Upper lobe of right lung (tissue), 1 donor: ENCODE results near the gene PLBD1. TPM values are rescaled to one million over a fixed set of nuclear protein-coding genes. Genes with fewer than 3 reads are reported as not detected.

ENCODE experiments used
- ATAC-seq: fragments of 200-7000 bp; cut with Tn5 transposase; one replicate; pipeline ENCODE4 v1.9.1; 2020; ENCODE audit warnings: mild to moderate bottlenecking, moderate library complexity
- DNase-seq: peaks from one replicate; pipeline ENCODE4 v3.0.0-alpha.2; 2020
- H3K27ac ChIP-seq: fragments of 200-600 bp; one replicate; pipeline ENCODE4 v1.8.0; 2022
- H3K27me3 ChIP-seq: fragments of 200-600 bp; one replicate; pipeline ENCODE4 v1.8.0; 2022; ENCODE audit warnings: mild to moderate bottlenecking
- H3K36me3 ChIP-seq: fragments of 200-600 bp; one replicate; pipeline ENCODE4 v1.8.0; 2022
- H3K4me1 ChIP-seq: fragments of 200-600 bp; one replicate; pipeline ENCODE4 v1.8.0; 2022
- H3K4me3 ChIP-seq: fragments of 200-600 bp; one replicate; pipeline ENCODE4 v1.8.0; 2022; ENCODE audit warnings: mild to moderate bottlenecking
- H3K9me3 ChIP-seq: fragments of 200-600 bp; one replicate; pipeline ENCODE4 v1.8.0; 2022
- CTCF ChIP-seq: fragments of 200-600 bp; IDR thresholded peaks from one replicate; pipeline ENCODE4 v1.8.0; 2022; ENCODE audit warnings: antibody characterized with exemption
- intact Hi-C: fragments of 100-400 bp; cut with DNase I; formaldehyde crosslinking; loops from one replicate; pipeline ENCODE4 v1.11.0; 2022
- total RNA-seq: library from RNA; stranded (reverse); fragmentation: NEBNext Ultra II Directional; extraction: Animal tissue kit (Norgen Biotek cat#: 25700); gene quantifications from one replicate; pipeline ENCODE4 v1.2.1, GENCODE V29; 2021
- donor health status: DM: no; HTN: yes; CAD: no; lungs with severe emphysema.

PLBD1 gene
- total RNA-seq, 1 donor from 2014 or later = 49.3 TPM

DNA sequence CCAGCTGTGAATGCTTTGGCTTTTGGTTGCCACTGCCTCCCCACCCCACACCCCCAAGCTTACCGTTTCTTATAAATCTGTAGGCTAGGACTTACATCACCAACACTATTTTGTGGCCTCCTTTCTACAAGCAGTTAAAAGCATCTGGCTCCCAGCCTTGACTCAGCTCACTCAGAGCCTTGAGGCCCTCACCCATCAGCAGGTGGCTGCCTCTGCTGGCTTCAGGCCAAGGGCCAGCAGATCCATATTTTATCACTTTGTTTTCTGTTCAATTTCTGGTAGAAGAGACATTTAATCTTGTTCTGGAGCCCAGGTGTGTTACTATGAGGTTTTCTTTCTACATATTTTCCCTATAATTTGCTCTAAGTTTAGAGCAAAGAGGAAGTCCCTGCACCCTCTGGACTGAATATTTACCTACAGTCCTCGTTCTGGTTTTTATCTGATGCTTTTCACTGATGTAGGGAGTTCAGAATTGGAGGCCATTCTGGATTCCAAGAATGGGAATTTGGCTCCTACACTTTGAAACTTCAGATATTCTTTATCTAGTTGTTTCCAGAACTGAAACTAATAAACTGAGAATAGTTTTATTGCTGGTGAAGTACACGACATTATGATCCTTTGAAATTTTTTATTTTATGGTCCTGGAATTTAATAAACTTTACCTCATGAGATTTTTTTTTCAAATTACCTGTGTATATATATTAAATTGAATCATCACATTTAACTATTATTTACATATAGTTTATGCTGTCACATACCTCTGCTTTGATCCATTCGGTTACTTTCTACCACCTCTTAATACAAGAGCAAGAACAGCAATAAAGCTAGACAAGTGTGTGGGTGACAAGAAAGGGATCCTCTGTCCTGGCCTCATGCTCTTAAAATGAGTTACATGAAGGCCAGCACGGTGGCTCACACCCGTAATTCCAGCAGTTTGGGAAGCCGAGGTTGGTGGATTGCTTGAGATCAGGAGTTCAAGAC, 22.2 kb downstream of the PLBD1 start:
- H3K27ac ChIP-seq = no peak overlapping the region
- H3K27me3 ChIP-seq = no peaks in the 10 kb centered on the region
- intact Hi-C loops = no loop called here
- no peak overlapping the region for H3K4me3 ChIP-seq
- TF ChIP-seq CTCF = no peak
- H3K9me3 ChIP-seq = no peaks in the 10 kb centered on the region
- no peaks in the 10 kb centered on the region for H3K4me1 ChIP-seq
- ATAC-seq = no peak
- H3K36me3 ChIP-seq = no peaks in the 10 kb centered on the region
- DNase-seq = no peak

GRCh38 chr12:14540801-14541462, 26.8 kb downstream of the PLBD1 start:
- no peak for TF ChIP-seq CTCF
- intact Hi-C loops = no loop called here
- Histone ChIP-seq H3K9me3 (no peaks in the 10 kb centered on the region), H3K27ac (no peak overlapping the region), H3K4me3 (no peak overlapping the region), H3K36me3 (no peaks in the 10 kb centered on the region), H3K27me3 (no peaks in the 10 kb centered on the region), H3K4me1 (no peaks in the 10 kb centered on the region)
- ATAC-seq (no peak), DNase-seq (no peak)

- no peaks in the 10 kb centered on the region for H3K27me3 ChIP-seq
- H3K9me3 ChIP-seq = no peaks in the 10 kb centered on the region
- no peaks in the 10 kb centered on the region for H3K4me1 ChIP-seq
- H3K4me3 ChIP-seq = no peak overlapping the region
- ATAC-seq (no peak), DNase-seq (no peak)
- no peak overlapping the region for H3K27ac ChIP-seq
- intact Hi-C loops = no loop called here
- TF ChIP-seq CTCF = no peak
- no peaks in the 10 kb centered on the region for H3K36me3 ChIP-seq
Measured at GRCh38 chr12:14537088-14537487, 30.6 kb downstream of the PLBD1 start.

DNA sequence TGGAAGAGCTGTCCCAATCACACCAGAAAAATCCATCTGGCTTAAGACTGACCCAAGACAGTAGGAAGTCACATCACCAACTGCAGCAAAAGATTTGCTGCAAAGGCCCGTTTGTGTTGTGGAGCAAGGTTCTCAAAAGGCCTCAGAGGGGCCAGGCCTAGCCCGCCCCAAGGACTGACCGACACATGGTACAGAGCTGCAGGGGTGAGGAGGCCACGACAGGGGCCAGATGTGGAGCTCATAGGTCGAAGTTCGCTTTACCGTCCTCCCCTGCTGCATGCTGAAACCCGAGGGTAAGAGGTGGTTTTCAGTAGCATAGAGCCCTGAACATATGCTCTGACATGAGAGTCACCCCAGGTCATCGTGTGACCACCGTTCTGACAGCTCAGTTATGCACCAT, 35.5 kb downstream of the PLBD1 start:
- intact Hi-C loops = no loop called here
- Histone ChIP-seq H3K27ac (no peak overlapping the region), H3K4me1 (no peaks in the 10 kb centered on the region), H3K9me3 (no peaks in the 10 kb centered on the region), H3K4me3 (no peak overlapping the region), H3K27me3 (no peaks in the 10 kb centered on the region), H3K36me3 (no peaks in the 10 kb centered on the region)
- no peak for TF ChIP-seq CTCF
- no peak for ATAC-seq
- DNase-seq = no peak

GRCh38 chr12:14525964-14526363, 41.7 kb downstream of the PLBD1 start:
- no peaks in the 10 kb centered on the region for H3K4me1 ChIP-seq

More at GRCh38 chr12:14525964-14526363, 41.7 kb downstream of the PLBD1 start:
- ATAC-seq = no peak
- Histone ChIP-seq H3K9me3 (peaks cover 6% of the 10 kb centered on the region), H3K27ac (no peak overlapping the region), H3K36me3 (no peaks in the 10 kb centered on the region), H3K4me3 (no peak overlapping the region), H3K27me3 (no peaks in the 10 kb centered on the region)
- intact Hi-C loops = no loop called here
- no peak for TF ChIP-seq CTCF
- no peak for DNase-seq
